ENCODE results near the gene KLHL29.

KLHL29 gene

DNA sequence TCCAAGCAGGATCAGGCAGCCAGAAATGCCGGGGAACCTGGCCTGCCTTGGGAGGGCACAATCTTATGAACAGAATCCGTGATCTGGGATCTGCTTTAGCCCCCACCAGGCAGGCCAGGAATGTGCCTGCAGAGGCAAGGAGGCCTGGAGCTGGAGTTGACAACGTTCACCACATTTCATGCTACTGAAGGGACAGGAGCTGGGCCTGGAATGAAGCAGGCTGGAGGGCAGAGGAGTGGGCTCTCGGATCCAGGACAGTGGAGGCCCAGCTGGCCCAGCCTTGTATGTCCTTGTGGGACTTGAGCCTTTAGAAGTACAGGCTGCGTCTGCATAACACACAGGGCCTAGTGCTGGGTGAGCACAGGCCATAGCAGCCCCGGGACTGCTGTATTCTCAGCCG, 91.8 kb downstream of the KLHL29 start:
- no peaks in the 10 kb centered on the region for H3K27me3 Mint-ChIP-seq
- no peaks in the 10 kb centered on the region for H3K4me1 Mint-ChIP-seq
- H3K4me3 Mint-ChIP-seq, result no peak overlapping the region
- H3K9me3 Mint-ChIP-seq, result no peaks in the 10 kb centered on the region
- ATAC-seq, result no peak
- H3K27ac Mint-ChIP-seq, result no peak overlapping the region
- no peaks in the 10 kb centered on the region for H3K36me3 Mint-ChIP-seq

DNA sequence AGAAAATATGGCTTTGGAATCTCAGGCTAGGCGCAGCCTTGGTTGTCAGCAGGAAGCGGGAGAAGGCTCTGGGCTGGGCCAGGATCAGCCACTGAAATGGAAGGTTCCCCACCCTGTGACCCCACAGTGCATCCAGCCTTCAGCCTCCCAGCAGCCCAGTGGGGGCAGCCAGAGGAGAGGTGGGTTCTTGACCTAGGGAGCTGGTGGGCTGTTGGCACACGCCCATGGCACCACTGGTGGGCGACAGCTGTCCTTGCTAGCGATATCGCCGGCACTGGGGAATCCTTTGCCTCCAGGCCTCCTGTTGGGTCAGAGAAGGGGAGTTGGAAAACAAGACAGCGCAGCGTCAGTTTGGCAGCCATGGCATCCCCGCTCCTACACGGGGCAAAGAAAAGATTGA, 92.4 kb downstream of the KLHL29 start:
- H3K27me3 Mint-ChIP-seq, result no peaks in the 10 kb centered on the region
- H3K4me3 Mint-ChIP-seq, result no peak overlapping the region
- no peaks in the 10 kb centered on the region for H3K4me1 Mint-ChIP-seq
- ATAC-seq, result no peak
- no peak overlapping the region for H3K27ac Mint-ChIP-seq
- no peaks in the 10 kb centered on the region for H3K36me3 Mint-ChIP-seq
- no peaks in the 10 kb centered on the region for H3K9me3 Mint-ChIP-seq

DNA sequence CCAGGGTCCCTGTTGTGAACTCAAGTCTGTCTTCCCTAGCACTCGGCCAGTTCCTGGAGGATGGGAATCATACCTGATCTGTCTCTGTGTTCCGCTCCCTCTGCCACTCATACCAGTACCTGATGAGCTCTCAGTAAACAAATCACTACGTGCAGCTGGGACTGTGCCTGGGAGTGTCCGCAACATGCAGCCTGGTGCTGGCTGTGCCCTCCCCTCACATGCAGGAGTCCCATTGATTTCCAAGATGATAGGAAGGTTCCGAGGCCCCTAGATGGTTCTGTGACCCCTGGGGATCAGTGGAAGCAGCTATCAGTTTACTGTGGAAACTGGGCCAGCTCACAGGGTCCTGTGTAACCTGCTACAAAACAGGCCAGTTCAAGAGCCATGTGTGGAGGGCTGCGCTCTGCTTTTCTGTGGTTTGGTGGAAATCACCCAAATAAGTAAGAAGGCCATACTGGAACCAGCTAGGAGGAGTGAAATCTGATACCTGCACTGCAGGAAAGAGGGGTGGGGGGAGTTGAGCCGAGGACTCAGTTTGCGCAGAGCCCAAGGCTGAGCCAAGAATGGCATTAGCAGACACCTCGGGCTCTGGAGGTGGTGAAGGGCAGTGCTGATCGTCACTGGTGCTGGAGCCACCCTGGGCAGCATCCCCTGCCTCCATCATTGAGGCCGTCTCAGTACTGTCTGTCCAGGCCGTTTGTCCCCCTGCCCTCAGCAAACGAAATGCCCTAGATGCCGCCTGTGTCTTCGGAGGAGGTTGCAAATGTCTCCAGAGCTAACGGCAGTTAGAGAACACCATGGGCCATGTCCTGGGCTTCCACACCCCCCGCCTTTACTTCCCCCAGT, 93.3 kb downstream of the KLHL29 start:
- H3K4me1 Mint-ChIP-seq, result no peaks in the 10 kb centered on the region
- H3K4me3 Mint-ChIP-seq, result no peak overlapping the region
- no peaks in the 10 kb centered on the region for H3K36me3 Mint-ChIP-seq
- H3K27me3 Mint-ChIP-seq, result no peaks in the 10 kb centered on the region
- no peaks in the 10 kb centered on the region for H3K9me3 Mint-ChIP-seq
- no peak for ATAC-seq
- no peak overlapping the region for H3K27ac Mint-ChIP-seq

DNA sequence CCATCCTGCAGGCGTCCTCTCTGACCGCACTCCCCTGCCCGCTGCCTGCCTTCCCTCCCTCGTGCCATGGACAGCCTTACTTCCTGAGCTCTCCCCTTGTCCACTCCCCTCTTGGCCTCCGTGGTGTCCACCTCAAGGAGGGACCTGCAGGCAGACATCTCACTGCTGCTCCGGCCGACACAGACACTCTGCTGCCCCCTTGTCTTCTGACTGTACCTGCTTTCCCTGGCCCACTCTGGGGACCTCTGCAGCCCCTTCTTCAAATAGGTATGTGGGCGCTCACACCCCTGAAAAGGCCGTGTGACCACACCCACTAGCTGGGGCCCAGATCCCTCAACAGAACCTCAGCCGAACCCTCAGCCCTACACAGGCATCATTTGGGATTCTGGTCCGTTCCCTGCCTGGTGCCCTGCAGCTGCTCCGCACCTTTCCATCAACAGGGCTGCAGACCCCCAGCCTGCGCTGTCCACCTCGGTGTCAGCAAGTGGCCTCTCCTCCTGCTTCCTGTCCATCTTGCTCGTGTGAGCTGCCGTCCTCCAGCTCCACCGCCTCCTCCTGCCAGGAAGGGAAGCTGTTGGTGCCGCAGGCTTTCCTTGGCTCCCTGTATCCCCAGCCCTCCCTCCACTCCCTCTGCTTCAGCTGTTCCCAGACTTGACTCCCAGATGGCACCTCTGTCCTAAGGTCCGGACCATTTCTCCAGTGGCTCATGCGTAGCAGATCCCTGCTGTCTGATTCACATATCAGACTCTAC, 94.1 kb downstream of the KLHL29 start:
- ATAC-seq, result no peak
- H3K9me3 Mint-ChIP-seq, result no peaks in the 10 kb centered on the region
- H3K4me3 Mint-ChIP-seq, result no peak overlapping the region
- H3K36me3 Mint-ChIP-seq, result no peaks in the 10 kb centered on the region
- H3K27me3 Mint-ChIP-seq, result no peaks in the 10 kb centered on the region
- H3K27ac Mint-ChIP-seq, result no peak overlapping the region
- no peaks in the 10 kb centered on the region for H3K4me1 Mint-ChIP-seq

DNA sequence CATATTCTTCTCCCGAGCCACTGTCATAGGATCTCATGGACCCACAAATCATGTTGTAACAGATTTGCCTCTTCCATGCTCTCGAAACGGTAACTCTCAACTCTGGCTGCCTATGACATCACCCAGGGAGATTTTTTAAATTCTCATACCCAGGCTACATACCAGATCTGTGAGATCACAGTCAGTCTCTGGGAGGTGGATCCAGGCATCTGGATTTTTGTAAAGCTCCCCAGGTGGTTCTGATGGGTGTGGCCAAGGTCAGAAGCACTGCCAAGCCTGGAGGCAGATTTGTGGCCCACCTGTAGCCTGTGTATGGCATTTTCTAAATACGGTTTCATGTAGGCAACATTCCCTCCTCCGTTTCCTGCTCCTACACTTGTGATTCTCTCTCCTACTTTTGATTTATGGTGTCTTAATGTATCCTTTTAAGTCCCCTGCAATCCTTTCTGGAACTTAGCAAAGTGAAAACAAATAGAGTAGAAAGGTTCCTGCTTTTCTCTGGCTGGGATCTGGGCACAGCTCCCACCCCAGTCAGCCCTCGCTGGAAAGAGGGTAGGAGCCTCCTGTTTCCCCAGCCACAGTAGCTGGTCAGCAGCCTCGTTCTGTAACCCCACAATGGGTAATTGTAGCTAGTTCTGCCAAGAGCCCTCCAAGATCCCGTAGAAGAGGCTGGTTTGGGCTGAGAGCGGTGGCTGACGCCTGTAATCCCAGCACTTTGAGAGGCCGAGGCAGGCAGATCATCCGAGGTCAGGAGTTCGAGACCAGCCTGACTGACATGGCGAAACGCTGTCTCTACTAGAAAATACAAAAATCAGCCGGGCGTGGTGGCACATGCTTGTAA, 96.2 kb downstream of the KLHL29 start:
- Mint-ChIP-seq H3K27ac (no peak overlapping the region), H3K36me3 (no peaks in the 10 kb centered on the region), H3K4me3 (no peak overlapping the region), H3K4me1 (no peaks in the 10 kb centered on the region), H3K9me3 (no peaks in the 10 kb centered on the region), H3K27me3 (peaks cover 8% of the 10 kb centered on the region)
- ATAC-seq, result no peak

DNA sequence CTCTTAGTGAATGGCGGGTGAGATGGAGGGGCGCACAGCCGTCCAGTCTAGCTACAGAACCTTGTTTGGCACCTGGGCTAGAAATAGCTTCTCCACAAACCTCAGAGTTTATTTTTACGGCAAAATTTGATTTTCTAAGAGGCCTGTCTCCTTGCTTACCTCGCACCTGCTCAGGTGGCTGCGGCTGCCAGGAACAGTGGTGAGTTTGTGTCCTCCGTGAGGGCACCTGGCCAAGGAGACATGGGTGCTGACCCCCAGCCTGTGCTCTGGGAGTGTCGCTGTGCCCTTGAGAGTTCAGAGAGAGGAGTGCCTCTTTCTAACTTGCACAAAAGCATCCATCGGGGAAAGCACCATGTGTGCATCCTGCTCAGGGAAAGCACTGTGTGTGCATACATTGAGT, 97.2 kb downstream of the KLHL29 start:
- Mint-ChIP-seq H3K27ac (no peak overlapping the region), H3K9me3 (no peaks in the 10 kb centered on the region), H3K27me3 (peaks cover 8% of the 10 kb centered on the region), H3K36me3 (no peaks in the 10 kb centered on the region), H3K4me1 (no peaks in the 10 kb centered on the region), H3K4me3 (no peak overlapping the region)
- ATAC-seq, result no peak

DNA sequence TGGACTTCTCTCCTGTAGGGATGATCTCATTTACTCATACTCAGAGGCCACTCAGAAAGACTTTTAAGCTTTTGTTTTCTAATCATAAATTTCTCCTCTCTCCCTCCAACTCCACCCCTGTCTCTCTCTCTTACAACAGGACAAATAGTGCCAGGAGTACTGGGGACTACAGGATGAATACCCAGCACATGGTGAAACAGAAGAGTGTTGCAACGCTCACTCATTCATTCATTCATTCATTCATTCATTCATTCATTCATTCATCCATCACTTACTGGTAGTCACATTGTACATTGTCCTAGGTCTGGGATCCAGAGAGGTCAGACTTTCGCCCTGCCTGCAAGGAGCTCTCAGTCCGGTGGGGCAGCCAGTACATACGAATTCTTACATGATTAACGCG, 97.6 kb downstream of the KLHL29 start:
- Mint-ChIP-seq H3K27ac (no peak overlapping the region), H3K4me1 (no peaks in the 10 kb centered on the region), H3K27me3 (peaks cover 8% of the 10 kb centered on the region), H3K36me3 (no peaks in the 10 kb centered on the region), H3K4me3 (no peak overlapping the region), H3K9me3 (no peaks in the 10 kb centered on the region)
- ATAC-seq, result no peak

DNA sequence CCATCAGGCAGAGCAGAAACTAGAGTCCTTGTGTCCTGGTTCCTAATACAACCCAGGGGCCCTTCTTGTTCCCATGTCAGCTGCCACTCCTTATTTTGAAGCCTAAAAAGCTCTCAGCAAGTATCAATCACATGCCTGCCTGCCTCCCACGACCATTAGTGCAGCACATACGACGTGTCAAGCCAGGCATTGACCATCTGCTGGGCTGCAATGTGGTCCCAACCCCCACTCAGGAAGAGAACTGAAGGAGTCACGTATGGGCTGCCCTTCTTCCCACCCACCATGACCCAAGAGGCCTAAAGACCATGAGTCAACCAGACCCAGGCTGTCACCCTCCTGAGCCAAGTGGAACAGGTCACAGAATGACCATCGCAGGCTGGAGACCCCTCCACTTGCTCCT, 98.8 kb downstream of the KLHL29 start:
- Mint-ChIP-seq H3K27ac (no peak overlapping the region), H3K4me1 (peaks cover 9% of the 10 kb centered on the region), H3K27me3 (peaks cover 8% of the 10 kb centered on the region), H3K4me3 (no peak overlapping the region), H3K9me3 (no peaks in the 10 kb centered on the region), H3K36me3 (no peaks in the 10 kb centered on the region)
- no peak for ATAC-seq

DNA sequence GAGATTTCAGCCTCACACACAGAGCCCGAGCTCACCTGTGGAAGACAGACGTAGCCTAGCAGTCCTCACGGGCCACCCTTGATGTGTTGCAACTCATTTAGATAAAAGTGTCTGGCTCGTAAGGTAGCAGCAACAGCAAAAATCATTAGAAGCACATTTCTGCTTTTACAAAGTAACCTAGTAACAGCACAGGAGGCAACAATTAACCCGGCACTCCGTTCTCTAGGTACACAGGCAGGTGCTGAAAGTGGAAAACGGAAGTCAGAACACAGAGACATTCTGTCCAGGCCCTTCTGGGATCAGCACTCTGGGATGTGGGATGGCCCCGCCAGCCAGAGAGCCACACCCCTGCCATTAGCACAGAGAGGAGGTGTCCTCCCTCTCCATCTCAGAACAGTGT, 99.3 kb downstream of the KLHL29 start:
- Mint-ChIP-seq H3K27ac (no peak overlapping the region), H3K9me3 (no peaks in the 10 kb centered on the region), H3K4me1 (peaks cover 12% of the 10 kb centered on the region), H3K36me3 (no peaks in the 10 kb centered on the region), H3K4me3 (no peak overlapping the region), H3K27me3 (peaks cover 8% of the 10 kb centered on the region)
- ATAC-seq, result no peak

DNA sequence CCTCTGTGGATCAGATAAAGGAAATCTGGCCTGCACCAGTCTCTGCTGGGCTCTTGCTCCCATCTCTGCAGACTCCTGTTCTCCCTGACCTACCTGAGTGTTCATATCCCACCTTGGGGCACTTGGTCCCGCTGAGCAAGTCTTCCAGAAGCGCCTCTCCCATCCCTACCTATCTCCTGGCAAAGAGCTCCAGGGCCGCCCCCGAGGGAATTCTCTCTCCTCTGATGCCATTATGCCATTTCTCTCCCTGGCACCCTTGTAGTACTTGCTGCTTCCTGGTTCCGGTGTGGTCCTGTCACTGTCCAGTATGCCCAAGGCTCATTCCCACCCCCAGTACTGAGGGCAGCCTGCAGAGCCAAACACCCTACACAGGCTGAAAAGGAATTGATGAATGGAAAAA, 99.8 kb downstream of the KLHL29 start:
- ATAC-seq, result no peak

DNA sequence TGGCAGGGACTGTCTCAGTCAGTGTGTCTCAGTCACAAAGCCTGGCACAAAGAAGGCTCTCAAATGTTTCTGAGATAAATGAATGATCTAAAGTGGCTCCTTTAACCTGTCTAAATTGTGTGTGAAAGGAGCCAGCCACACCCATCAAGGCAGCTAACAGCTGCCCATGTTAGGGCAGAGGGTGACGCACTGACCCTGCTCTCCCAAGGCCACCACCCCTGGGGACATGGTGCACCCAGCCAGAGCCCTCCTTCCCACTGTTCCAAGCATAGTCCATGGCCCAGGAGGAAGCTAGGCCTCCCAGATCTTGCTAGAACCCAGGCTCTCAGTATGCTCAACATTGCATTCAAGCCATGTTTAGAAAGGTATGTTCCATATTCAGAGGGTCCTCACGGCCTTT, 100.3 kb downstream of the KLHL29 start:
- Mint-ChIP-seq H3K4me1 (peaks cover 19% of the 10 kb centered on the region), H3K27me3 (peaks cover 8% of the 10 kb centered on the region), H3K27ac (no peak overlapping the region), H3K4me3 (no peak overlapping the region), H3K36me3 (no peaks in the 10 kb centered on the region), H3K9me3 (no peaks in the 10 kb centered on the region)
- ATAC-seq, result no peak

More for the DNA sequence above, 99.8 kb downstream of the KLHL29 start:
- Mint-ChIP-seq H3K9me3 (no peaks in the 10 kb centered on the region), H3K27ac (no peak overlapping the region), H3K4me1 (peaks cover 17% of the 10 kb centered on the region), H3K36me3 (no peaks in the 10 kb centered on the region), H3K27me3 (peaks cover 8% of the 10 kb centered on the region), H3K4me3 (no peak overlapping the region)

DNA sequence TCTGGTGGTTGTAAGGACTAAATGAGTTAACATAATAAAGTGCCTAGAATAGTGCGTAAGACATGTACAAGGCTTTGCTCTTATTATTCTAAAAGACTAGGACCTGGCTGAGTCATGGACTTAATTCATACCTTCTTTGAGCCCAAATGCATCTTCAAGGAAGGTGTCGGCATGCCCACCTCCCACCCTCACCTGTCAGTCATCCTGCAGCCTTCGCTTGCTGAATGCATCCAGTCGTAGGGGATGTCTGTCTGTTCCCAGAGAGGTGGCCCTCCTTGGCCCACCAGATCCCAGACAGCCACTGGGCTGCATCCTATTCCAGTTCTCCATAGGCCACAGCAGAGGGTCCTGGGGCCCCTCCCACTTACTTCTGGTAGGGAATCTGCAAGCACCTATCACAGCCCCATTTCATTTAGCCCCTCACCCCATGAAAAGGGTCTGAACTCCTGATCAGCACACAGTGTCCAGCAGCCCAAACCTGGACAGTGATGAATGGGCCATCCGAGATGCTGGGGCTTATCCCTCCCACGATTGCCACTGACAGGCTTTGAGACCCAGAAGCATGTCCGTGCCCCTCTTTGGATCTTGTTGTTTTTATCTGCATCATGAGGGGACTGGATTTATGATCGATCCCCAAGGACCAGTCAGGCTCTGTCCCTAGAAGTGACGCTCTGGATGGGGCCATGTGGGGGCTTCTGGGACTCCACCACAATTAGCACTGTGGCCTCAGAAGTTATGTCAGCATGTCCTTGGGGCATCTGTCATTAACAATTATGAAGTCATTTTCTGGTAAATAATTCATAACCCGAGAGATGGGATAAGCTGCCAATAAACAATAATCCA, 101.1 kb downstream of the KLHL29 start:
- H3K27me3 Mint-ChIP-seq, result peaks cover 8% of the 10 kb centered on the region

DNA sequence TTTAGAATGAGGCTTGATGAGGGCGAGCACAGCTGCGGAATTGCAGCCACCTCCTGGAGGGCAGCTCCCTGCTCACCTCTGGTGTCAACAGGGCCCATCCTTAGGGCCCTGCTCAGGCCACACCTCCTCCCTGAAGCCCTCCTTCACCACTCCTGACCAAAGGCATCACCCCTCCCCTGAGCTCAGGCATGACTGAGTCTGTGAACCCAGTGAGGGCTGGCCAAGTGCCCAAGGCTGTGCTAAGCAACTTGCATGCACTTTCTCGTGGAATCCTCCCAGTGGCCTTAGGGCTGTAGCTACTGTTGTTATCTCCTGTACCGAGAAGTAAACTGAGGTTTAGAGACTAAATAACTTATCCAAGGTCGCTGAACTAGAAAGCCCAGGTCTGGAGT, 101.7 kb downstream of the KLHL29 start:
- Mint-ChIP-seq H3K4me1 (peaks cover 19% of the 10 kb centered on the region), H3K36me3 (no peaks in the 10 kb centered on the region)
- ATAC-seq, result no peak

More for the DNA sequence above, 101.1 kb downstream of the KLHL29 start:
- Mint-ChIP-seq H3K27ac (no peak overlapping the region), H3K36me3 (no peaks in the 10 kb centered on the region), H3K4me1 (peaks cover 19% of the 10 kb centered on the region), H3K4me3 (no peak overlapping the region), H3K9me3 (no peaks in the 10 kb centered on the region)
- no peak for ATAC-seq

DNA sequence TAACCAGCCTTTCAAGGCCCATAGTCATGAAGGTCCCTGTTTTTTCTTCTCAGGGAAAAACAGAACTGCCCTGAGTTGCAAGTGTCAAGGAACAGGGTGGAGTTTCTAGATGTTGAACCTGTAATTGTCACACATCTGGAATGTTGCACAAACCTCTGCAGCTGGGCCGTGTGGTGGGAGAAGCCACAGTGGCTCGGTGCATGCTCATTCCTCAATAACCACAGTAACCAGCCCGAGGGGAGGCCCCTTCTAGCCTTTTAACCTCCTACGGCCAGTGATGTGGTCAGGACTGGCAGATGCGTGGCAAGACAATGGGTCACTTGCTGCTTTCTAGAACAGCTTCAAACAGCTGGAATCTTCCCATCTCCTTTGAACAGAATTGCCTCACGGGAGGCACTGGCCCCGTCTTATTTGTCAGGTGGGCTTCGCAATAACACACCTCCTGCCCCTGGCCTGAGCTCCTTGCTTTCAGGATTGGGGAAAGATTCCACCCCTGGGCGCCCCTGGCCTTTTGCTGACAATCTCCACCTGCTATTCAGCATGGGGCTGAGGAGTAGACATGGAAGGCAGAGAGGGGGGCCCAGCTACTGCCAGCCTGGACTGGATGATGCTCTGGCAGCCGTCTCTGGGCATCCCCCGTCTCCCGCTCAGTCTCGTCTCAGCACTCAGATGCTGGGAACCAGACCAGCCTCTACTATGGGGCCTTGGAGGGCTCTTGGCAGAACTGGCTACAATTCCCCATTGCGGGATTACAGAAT, 102.9 kb downstream of the KLHL29 start:
- Mint-ChIP-seq H3K27ac (no peak overlapping the region), H3K9me3 (no peaks in the 10 kb centered on the region), H3K36me3 (no peaks in the 10 kb centered on the region), H3K27me3 (peaks cover 8% of the 10 kb centered on the region), H3K4me3 (no peak overlapping the region), H3K4me1 (peaks cover 19% of the 10 kb centered on the region)
- no peak for ATAC-seq

More for the DNA sequence above, 101.7 kb downstream of the KLHL29 start:
- Mint-ChIP-seq H3K4me3 (no peak overlapping the region), H3K27me3 (peaks cover 8% of the 10 kb centered on the region), H3K27ac (no peak overlapping the region), H3K9me3 (no peaks in the 10 kb centered on the region)

All from stimulated activated memory B cell treated with anti-CD40 and anti-IgM and Interleukin-4, amounts not matched to agents 10 μg/mL and 1 μg/mL and 100 μg/mL, for 72 hours (primary cell).